IPS-NIHi7 (cell line): ENCODE results near the gene AEN.

Source experiments
- DNase-seq: peaks from one replicate; pipeline ENCODE4 v3.0.0; 2012; ENCODE audit warnings: mixed read lengths; ENCODE audit errors: extremely low spot score

The AEN gene

DNA sequence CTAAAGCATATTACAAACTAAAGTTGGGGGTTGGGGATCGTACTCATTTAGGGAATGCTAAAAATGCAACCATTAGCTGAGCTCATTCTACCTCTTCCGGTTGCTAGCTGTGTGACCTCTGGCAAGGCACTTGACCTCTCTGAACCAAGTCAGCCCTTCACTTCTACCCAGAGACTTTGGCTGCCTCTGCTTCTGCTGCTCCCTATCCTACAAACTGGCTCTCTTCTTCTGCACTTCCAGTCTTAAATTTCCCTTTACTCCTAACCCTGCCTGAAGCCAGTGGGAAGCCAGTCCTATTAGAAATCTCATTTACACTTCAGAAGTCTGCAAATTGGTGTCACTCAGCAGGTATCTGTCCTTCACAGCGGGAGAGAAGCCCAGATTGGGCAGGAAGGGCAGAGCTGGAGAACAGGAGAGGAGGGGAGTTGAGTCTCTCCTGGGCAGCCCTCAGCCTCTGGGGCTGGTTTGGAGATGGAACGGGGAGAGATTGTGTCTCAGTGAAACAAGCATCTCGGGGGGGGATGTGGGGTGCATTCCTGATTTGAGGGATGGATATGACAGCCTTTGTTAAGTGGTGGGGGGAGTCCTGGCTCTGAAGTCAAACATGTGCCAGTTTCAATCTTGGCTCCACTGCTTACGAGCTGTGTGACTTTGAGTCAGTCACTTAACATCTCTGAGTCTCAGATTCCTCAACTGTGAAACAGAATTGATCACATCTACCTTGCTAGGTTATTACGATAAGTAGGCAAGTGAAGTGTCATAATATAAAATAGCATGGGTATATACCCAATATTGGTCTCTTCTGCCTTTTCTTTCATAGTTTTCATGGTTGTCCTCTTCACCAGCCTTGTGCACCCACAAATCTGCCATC is 7.8 kb upstream of the AEN start:
- DNase-seq, result peak; percentile 56

DNA sequence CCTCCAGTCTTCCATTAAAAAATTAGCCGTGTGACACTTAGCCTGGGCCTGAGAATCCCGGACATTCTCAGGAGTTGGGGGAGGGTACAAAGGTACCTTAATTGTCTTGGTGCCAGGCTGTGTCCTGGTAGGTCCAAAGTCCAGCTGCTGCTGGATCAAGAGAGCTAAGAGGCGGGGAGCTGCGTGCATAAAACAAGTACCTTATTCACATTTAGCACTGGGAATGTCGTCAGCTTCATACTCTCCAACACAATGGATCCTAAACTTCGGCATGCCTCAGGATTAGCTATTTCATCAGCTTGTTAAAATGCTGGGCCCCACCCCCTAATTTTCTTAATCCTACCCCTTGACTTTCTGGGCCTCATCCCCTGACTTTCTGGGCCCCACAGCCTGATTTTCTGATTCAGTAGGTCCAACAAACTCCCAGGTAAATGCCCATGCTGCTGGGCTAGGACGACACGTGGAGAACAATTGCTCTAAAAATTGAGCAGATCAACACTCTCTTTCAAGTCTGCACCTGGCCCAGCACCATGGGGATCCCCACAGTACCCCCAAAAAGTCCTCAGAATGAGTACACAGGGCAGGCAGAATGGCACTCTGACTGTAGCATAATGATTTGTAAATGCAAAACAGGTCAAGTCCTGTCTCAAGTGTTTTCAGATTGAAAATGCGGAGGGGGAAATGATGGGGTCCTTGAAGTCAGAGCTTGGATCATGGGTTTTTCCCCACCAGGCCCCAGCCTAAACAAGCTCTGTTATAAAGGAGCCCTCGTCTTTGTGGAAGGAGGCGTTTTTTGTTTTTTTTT is 5.6 kb upstream of the AEN start:
- no peak for DNase-seq

DNA sequence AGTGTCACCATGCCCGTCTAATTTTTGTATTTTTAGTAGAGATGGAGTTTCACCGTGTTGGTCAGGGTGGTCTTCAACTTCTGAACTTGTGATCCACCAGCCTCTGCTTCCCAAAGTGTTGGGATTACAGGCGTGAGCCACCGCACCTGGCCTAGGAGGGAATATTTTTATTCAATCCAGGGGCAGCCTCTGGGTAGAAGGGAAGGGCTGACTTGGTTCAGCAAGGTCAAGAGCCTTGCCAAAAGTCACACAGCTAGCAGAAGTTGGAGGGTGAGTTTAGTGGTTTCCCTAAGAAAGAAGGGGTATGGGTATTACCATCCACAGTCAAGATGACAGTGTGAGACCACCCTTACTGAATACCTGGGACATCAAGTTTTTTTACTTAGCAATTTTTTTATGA is 4.9 kb upstream of the AEN start:
- DNase-seq, result no peak

DNA sequence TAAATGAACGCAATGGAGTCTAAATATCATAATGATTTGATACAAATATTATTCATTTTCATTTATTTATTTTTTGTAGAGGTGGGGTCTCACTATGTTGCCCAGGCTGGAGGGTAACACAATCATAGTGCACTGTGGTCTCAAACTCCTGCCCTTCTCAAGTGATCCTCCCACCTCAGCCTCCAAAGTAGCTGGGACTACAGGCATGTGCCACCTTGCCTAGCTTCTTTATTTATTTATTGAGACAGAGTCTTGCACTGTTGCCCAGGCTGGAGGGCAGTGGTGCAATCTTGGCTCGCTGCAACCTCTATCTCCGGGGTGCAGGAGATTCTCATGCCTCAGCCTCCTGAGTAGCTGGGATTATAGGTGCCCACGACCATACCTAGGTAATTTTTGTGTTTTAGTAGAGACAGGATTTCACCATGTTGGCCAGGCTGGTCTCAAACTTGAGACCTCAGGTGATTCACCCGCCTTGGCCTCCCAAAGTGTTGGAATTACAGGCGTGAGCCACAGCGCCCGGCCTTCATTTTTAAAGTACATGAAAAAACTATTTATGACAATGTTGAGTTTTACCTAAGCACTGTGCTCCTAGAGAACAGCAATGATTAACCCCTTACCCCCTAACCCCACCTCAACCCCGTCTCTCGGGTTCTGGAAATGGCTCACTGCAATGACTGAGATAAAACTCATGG is 4.0 kb upstream of the AEN start:
- no peak for DNase-seq

DNA sequence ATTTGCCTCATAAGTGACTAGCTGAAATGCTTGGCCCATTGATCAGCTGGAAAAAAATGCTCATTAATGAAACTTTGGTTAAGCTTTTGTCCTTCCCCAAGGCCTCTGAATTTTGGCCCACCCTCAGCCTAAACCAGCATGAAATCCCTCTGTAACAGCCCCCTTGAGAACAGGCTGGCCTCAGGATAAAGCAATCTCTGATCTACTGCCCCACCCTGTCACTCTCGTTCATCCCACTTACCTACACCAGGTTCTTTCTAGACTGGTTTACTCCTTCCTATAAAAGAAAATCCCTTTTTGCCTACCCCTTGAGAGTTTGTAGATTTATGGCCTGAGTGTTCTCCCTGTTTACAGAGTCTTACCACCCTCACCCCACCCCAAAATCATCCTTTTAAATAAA is 3.4 kb upstream of the AEN start:
- DNase-seq, result no peak

DNA sequence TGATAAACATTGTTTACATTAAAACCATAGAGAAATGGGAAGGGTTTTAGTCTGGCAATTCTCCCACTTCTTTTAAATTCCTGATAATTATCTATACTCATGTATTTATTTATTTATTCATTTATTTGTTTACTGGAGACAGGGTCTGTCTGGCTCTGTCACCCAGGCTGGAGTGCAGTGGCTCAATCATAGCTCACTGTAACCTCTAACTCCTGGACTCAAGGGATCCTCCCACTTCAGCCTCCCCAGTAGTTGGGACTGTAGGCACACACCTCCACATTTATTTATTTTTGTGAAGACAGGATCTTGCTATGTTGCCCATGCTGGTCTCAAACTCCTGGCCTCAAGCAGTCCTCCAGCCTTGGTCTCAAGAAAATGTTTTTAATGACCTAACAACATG is 2.5 kb upstream of the AEN start:
- DNase-seq, result no peak

DNA sequence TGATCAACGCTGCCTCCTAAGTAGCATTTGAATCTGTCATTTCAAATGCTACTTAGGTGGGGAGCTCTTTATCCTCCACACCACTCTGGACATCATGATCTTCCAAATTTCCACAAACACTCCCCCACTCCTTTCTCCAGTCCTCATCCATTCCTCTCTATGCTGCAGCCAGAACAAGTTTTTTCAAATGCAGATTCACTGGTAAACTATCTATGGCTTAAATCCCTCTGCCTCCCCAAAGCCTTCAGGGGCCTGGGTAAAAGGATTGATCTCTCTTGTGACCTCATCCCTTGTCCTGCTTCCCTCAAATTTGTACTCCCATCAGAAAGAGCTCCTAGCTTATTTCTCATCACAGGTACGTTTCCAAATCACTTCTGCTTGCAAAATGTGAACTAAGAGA is 1.3 kb upstream of the AEN start:
- no peak for DNase-seq

DNA sequence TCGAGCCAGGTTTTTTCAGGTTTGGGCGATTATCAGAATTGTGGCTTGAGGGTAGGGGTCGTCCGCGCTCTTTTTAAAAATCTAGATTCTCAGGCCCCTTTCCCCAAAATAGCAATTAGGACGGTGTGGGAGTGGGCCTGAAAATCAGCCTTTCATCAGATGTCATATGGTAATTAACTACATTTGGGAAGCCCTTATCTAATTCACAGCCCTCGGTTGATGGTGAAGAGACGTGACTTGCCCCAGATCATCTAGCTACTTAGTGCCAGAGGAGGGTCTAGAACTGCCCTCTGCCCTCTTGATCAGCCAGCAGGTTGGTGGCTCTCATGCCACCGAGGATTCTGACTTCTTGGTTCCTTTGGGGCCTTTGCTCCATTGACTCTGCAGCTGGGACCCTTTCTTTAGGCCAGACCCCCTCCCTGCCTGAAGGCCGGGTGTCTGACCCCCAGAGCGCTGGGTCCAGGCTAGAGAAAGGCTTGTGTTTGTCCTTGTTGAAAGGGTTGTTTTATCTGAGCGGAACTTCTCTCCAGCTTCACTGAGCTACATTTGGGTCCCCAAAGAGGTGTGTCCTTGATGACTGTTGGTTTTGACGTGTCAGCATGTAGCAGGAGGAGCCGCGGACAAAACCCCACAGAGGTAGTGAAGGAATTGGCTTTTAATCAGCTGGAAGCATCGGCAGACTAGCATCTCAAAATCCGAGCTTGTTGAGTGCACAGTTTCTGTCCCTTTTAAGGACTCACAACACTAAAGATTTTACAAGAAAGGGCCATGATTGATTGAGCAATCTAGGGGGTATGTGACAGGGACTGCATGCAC is 857 bp downstream of the AEN start:
- no peak for DNase-seq

DNA sequence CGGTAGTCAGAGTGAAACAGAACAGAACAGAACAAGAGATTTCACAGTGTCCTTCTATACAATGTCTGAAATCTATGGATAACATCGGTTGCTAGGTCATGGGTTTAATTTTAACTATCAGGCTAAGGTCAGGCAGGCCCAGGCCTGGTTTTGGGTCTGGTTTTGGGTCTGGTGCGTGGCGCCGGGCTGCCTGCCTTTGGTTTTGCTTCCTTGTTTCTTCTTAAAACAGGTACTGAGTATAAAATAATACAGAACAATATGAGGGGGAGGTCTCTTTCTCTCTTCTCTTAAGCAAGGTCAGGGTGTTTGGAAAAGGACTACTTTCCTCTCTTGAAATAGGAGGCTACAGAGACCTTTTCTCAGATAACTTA is 1.4 kb downstream of the AEN start:
- no peak for DNase-seq

DNA sequence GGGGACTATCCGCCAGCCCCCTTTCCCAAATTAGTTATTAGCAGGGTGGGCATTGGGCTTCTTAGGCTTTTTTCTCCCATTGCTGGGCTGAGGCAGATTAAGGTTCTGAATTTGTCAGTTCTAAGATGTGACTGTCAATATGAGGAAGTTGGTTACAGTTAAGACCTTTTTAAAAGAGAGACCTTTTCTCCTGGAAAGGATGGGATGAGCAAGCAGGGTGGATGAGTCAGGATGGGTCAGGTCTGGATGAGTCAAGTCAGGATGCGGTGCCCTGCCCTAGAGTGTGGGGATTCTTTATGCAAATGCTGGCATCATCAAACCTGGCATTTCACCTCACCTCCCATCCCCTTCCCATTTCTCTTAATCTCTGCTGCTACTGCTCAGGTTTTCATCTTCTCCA is 1.9 kb downstream of the AEN start:
- DNase-seq, result no peak

DNA sequence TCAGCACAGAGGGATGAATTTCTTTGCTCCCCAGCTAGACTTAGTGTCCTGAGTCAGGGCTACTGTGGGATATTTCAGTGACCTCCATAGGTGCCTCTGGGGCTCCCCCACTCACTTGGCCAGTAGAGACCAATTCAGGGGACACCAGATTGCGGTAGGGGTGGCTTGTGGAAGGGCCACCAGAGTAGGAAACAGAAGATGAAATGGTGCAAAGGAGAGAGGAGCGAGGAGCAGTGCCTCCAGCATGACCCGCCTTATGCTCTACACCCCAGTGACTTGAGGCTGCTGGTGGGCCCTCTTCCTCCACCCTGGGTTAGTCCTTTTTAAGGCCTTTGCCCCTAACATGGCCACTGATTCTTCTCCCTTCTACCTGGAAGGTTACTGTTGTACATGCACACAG is 2.5 kb downstream of the AEN start:
- DNase-seq, result no peak

DNA sequence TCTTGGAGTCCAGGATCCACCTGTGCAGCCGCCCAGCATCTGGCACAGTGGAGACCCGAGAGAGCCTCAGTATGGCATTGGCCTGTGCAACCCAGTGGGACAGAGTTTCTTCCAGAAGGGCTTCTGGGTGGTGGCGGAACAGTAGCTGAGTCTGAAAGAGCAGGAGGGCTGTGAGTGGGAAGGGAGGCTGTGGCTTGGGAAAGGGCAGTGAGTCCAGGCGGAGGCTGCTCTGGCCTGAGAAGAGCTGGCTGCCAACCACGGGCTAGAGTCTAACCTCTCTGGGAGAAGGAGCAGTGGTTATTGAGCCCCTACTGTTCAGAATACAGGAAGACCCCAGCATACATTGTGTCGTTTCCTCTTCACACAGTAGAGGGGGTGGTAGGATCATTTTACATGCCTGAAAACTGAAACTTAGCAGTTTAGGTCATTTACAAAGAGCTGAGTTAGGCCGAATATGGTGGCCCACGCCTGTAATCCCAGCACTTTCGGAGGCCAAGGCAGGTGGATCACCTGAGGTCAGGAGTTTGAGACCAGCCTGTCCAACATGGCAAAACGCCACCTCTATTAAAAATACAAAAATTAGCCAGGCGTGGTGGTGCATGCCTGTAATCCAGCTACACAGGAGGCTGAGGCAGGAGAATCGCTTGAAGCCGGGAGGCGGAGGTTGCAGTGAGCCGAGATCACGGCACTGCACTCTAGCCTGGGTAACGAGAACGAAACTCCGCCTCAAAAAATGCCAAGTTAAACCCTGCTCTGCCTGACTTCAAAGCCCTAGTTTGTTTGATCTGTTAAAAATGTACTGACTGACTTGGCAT is 3.2 kb downstream of the AEN start:
- no peak for DNase-seq

DNA sequence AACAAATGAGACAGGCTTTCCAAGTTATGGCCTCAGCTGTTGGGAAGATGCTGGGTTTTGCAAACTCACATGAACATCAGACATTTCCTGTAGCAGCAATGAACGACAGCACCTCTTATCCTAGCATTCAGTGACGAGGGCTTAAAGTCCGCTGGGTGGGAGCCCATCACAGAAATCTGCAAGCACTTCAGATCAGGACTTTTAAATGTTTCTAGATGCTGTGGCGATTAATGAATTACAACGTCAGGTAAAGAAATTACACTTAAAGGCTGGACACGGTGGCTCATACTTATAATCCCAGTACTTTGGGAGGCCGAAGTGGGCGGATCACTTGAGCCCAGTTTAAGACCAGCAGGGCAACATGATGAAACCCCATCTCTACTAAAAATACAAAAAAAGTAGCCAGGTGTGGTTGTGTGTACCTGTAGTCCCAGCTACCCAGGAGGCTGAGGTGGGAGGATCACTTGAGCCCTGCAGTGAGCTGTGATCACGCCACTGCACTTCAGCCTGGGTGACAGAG is 3.9 kb downstream of the AEN start:
- DNase-seq, result no peak

DNA sequence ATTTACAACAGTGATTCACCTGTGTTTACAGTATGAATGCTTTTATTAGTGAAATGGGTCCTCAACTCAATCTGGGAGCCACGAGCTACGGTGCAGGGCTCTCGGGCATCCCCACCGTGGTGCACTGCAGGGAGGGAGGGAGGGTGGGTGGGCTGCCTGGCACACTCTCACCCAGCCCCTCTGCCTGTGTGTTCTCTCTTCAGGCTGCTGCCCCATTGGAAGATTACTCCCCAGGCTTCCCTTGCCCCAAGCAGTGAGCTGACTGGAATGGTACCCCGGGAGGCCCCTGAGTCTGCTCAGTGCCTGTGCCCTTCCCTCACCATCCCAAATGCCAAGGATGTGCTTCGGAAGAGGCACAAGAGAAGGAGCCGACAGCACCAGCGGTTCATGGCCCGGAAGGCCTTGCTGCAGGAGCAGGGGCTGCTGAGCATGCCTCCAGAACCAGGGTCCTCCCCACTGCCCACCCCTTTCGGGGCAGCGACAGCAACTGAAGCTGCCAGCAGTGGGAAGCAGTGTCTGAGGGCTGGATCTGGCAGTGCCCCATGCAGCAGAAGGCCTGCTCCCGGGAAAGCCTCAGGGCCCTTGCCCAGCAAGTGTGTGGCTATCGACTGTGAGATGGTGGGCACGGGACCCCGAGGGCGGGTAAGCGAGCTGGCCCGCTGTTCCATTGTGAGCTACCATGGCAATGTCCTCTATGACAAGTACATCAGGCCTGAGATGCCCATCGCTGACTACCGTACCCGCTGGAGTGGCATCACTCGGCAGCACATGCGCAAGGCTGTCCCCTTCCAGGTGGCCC is 5.0 kb downstream of the AEN start:
- DNase-seq, result no peak

DNA sequence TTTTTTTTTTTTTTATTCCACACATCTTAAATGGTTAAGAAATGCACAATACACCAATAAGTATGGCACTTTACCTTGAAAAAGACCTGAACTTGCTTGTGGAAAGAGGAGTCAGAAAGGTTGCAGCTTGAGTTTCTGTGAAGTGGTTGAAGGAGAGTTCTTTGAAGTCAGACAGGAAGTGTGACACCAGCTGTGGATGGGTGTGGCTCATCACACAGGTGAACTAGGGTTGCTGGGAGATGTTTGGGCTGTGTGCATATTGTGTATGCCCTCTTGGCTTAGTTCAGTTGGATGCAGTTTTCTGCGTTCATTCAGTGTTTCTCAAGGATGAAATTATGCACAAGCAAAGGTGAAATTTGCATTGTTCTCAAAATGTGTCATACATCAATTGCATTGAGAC is 6.3 kb downstream of the AEN start:
- no peak for DNase-seq

DNA sequence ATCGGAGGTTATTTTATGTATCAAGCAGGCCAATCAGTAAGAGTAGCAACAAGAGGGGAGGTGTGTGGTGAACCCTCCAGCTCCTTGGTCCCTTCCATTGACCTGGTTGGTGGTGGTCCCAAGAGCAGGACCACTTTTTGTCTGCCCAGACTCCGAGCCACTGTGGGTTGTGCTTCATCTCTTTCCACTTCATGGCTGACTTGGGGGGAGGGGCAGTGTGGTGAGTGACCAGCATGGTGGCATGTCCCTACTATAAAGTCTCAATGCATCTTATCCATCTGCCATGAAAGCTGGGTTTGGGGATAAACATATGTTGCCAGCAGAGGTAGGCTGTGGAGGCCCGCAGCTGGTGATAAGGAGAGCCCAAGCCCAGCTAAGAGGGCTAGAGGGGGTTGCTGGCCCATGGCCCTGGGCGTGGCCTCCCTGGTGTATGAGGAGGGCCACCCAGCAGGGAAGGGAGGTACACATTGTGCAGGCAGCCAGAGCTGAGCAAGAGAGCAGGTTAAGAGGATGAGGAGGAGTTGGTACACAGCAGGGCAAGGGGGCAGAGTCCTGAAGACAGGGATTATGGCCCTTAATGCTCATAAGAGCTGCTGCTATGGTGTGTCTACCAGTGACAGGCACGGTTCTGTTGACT is 7.0 kb downstream of the AEN start:
- DNase-seq, result no peak

DNA sequence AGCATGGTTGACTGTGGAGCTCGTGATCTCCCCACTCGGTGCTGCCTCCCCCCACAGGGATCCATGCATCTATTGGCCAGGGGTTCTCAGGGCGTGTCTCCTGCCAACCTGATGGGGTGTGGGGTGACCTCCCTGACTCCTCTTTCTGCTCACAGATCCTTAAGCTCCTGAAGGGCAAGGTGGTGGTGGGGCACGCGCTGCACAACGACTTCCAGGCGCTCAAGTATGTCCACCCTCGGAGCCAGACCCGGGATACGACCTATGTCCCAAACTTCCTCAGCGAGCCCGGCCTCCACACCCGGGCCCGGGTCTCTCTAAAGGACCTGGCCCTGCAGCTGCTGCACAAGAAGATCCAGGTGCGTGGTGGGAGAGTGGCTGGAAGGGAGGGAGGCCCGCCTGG is 7.9 kb downstream of the AEN start:
- DNase-seq, result no peak

DNA sequence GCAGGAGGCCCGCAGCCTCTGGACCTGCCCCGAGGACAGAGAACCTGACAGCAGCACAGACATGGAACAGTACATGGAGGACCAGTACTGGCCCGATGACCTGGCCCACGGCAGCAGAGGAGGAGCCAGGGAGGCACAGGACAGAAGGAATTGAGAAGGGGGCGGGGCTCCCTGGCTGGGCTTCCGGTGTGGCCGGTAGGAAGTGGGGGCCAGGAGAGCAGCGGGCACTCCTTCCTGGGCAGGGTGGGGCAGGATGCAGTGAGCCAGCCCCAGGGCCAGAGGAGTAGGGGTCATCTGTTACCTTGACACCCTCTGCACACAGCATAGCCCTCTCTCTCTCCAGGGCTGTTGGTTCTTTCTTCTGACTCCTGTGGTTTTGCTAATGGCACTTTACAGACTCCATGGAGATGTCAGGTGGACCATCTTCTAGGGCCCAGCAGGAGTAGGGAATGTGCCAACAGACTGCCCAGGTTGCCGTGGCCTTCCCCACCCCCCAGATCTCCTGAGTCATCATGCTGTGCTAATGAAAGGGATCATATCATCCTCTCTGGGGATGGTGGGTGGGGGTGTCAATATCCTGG is 9.1 kb downstream of the AEN start:
- no peak for DNase-seq
